Kidney epithelial cell (primary cell): ENCODE measurements around the gene CPED1. TPM values are rescaled to one million over a fixed set of nuclear protein-coding genes. Genes with fewer than 3 reads are reported as not detected.

Source experiments
- DNase-seq: peaks from one replicate; pipeline ENCODE4 v3.0.0-alpha.2; 2010; ENCODE audit warnings: low read depth
- H3K27me3 ChIP-seq: 2 replicates; pipeline ENCODE4 v1.6.0; 2011; ENCODE audit warnings: low read length; ENCODE audit not compliant: control insufficient read depth, insufficient read depth
- H3K36me3 ChIP-seq: 2 replicates; pipeline ENCODE4 v1.5.1; 2011; ENCODE audit warnings: low read length; ENCODE audit not compliant: control insufficient read depth, insufficient read depth
- H3K4me3 ChIP-seq: 2 replicates; pipeline ENCODE4 v1.5.1; 2011; ENCODE audit warnings: low read depth, mild to moderate bottlenecking, control low read depth, low read length
- CTCF ChIP-seq: IDR thresholded peaks from 2 replicates; pipeline ENCODE4 v1.5.1; 2011; ENCODE audit warnings: mild to moderate bottlenecking, moderate library complexity, low read length, control low read depth, inconsistent platforms; ENCODE audit not compliant: insufficient read depth, poor library complexity, severe bottlenecking
- total RNA-seq: library from RNA; depleted of rRNA; stranded (reverse); fragments of >200 nt; gene quantifications from 2 replicates; pipeline ENCODE4 v1.2.3, GENCODE V29; 2015

Gene CPED1
- total RNA-seq, 1 donor from 2014 or later, result 3.2 TPM

- Histone ChIP-seq H3K27me3 (peaks cover 4% of the 10 kb centered on the region), H3K36me3 (no peaks in the 10 kb centered on the region), H3K4me3 (no peak overlapping the region)
- TF ChIP-seq CTCF, result no peak
- no peak for DNase-seq
Measured at GRCh38 chr7:121323515-121324302, 335.2 kb downstream of the CPED1 start.

GRCh38 chr7:121327671-121328070, 339.2 kb downstream of the CPED1 start:
- no peak for TF ChIP-seq CTCF
- no peak overlapping the region for H3K4me3 ChIP-seq
- no peak for DNase-seq
- peaks cover 22% of the 10 kb centered on the region for H3K27me3 ChIP-seq
- no peaks in the 10 kb centered on the region for H3K36me3 ChIP-seq

GRCh38 chr7:121328508-121329190, 340.1 kb downstream of the CPED1 start, which contains the start of gene WNT16:
Gene WNT16, plus strand, starts transcription at chr7:121329000. Its CDS starts 293 bp downstream, at chr7:121329293.
- peak within 1 kb of the TSS; percentile 45 for H3K4me3 ChIP-seq
- no peaks in the 10 kb centered on the region for H3K36me3 ChIP-seq
- no peak for TF ChIP-seq CTCF
- DNase-seq, result no peak
- peaks cover 22% of the 10 kb centered on the region for H3K27me3 ChIP-seq

- H3K27me3 ChIP-seq, result peaks cover 22% of the 10 kb centered on the region
- no peak for DNase-seq
Measured at GRCh38 chr7:121329191-121330052, 340.9 kb downstream of the CPED1 start.

More at GRCh38 chr7:121329191-121330052, 340.9 kb downstream of the CPED1 start:
- no peaks in the 10 kb centered on the region for H3K36me3 ChIP-seq
- H3K4me3 ChIP-seq, result peak overlapping the region; percentile 45
- peak; percentile 39 for TF ChIP-seq CTCF
